IPS-NIHi11 (cell line): ENCODE data around the gene WDR35.

Experiments
- DNase-seq: peaks from one replicate; pipeline ENCODE4 v3.0.0; 2012; ENCODE audit warnings: mixed read lengths, low spot score

WDR35 gene

DNA sequence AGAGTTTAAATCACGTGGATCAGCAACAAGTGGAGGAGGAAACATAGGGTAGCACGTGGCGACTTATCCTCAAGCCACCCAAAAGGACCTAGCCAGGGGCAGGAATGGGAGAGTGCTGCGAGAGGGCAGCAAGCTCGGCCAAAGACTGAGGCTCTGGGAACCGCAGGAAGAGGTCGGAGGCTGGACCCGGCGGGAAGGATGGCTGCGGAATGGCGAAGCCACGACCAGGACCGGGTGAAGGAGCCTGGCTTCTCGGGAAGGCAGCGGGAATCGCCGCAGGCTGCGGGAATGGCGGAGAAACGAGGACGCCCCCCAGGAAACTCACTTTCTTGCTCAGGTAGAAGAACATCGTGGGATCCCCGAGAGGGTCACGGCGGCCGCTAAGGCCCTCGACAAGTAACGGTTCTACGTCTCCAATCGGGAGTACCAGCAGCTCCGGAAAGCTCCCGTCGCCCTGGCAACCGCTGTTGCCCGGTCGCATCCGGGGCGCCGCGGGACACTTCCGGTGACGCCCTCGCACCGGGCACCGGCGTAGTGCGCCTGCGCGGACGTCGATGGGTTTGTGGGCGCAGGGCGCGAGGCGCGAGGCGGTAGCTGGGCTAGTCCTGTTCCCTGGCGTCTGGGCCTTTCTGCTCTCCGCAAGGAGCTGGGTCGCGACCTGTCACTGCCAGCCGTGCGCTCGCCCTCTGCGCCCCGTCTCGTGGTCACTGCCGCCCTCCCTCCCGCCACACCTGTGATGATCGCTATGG, at the start of gene WDR35:
WDR35 (minus strand) TSS at position 439 of the 749 bp plus-strand sequence; CDS start at position 349, 90 bp downstream.
- DNase-seq: peak; percentile 100

DNA sequence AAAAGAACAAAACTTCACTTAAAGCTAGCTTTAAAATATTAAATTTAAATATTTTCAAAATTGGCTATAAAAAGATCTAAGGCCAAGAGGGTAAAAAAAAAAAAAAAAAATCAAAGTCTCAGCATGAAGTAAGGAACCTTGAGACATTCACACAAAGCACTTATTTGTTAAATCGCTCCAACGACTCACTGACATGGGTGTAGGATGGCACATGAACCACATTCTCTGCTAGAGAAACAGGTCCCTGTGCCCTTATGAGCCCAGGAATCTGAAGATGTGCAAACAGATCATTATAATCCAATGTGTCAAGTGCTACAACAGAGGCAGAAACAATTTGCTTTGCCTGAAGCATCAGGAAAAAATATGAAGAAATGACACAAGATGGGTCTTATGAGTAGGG, 47.8 kb upstream of the WDR35 start:
- no peak for DNase-seq

- DNase-seq: no peak
These were observed 46.2 kb upstream of the WDR35 start for GRCh38 chr2:20035955-20036666.

DNA sequence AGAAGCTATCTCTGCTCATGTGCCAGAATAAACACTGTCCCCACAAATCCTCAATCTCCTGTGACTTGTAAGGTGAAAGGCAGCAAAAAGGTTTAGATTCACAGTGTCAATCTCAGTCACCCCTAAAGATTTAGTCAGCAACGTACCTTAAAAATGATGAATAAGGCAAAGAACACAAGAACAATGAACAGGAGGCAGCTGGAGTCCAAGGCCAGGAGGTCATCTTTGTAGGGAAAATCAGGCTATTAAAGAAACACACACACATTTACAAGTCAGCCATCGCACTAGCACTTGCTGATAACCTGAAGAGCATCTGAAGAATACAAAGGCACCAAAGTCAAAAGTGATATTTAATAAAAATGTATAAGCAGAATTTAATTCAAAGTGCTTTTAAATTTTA, 44.9 kb upstream of the WDR35 start:
- no peak for DNase-seq

DNA sequence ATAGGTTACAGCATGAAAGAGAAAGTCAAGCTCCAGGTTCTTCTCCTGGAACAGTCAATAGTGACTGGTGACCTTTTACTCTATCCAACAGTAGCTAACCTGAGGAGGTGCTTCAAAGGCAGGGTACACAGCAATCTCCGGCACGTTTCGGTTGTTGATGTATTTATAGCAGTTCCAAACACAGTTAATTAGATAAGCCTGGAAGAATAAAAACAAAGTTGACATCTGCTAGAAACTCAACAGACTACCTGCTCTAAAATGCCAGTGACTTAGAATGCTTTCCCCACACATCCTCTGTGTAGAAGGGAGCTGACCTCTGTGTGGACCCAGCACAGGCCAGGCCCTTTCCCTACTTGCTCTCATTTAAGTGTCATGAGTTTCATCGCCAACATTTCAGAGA, 44.3 kb upstream of the WDR35 start:
- DNase-seq: no peak

DNA sequence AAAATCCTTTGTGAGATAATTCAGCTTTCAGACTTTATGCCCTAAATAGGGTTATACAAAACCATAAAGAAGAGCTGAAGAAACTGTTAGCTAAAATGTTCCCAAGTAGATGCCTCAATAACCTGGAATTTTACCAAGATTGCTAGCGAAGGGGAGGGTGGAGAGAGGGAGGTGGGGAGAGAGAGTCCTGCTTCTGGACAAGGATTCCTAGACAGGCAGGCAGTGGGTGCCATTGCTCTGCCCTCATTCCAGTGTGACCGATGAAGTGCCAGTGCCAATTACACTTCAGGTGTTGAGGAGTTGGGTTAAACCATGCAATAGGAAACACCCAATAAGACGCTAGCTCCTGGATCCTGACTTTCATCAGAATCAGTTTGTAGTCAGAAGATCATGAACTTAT, 43.4 kb upstream of the WDR35 start:
- DNase-seq: no peak

DNA sequence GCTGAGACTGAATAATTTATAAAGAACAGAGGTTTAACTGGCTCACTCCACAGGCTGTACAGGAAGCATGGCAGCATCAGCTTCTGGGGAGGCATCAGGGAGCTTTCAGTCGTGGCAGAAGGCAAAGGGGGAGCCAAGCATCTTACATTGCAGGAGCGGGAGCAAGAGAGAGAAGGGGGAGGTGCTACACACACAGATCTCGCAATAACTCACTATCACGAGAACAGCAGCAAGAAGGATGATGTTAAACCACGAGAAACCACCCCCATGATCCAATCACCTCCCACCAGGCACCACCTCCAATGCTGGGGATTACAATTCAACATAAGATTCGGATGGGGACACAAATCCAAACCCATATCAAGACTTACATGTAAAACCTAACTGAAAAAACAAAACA, 40.3 kb upstream of the WDR35 start:
- DNase-seq: no peak

DNA sequence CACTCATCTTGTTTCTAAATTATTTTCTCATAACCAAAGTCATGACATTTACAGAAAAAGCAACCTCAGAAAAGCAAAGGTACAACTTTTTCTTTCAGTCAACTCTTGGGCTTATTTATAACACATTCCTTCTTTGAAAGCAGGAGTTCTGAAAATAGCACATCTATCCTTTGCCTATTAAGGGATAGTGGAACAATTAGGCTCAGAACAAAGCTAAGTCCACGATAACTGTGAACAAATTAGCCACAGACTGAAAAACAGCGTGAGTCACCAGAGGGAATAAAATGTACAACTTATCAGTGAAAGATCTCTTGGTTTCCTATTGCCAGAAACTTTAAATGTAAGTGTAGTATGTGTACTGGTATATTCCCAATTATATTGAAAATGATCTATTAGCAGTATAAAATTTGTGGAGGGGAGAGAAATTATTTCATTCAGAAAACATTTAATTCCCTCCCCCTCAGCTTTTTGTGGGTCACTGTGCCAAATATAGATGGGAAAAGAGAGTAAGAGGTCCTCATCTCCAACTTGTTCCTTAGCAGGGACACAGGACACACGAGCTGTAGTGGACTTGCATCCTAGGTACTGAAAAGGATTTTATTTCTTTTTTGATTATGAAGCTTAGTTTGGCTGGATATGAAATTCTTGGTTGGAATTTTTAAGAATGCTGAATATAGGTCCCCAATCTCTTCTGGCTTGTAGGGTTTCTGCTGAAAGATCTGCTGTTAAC, 38.0 kb upstream of the WDR35 start:
- no peak for DNase-seq

DNA sequence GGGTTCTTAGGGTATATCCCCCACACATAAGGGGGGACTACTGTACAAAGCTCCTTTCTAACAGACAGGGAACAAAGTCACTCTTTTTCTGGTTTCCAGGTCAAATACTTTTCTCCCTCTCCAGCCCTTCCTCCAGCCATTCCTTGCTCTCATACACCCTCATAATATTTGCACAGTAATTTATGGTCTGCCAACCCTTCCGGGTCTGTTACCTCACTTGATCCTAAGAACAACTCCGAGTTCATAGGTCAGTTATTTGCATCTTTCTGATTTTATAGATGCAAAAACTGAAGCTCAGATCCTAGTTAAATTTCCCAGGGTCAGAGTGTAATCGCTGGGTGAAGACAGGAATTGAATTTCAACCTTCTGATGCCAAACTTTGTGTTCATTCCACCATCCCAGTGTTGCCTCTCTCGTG, 37.4 kb upstream of the WDR35 start:
- DNase-seq: no peak

- no peak for DNase-seq
These were observed 35.3 kb upstream of the WDR35 start for GRCh38 chr2:20025065-20025786.

GRCh38 chr2:20023688-20024087, 33.8 kb upstream of the WDR35 start:
- DNase-seq: no peak

- DNase-seq: no peak
These were observed 31.6 kb upstream of the WDR35 start for GRCh38 chr2:20021405-20022009.

DNA sequence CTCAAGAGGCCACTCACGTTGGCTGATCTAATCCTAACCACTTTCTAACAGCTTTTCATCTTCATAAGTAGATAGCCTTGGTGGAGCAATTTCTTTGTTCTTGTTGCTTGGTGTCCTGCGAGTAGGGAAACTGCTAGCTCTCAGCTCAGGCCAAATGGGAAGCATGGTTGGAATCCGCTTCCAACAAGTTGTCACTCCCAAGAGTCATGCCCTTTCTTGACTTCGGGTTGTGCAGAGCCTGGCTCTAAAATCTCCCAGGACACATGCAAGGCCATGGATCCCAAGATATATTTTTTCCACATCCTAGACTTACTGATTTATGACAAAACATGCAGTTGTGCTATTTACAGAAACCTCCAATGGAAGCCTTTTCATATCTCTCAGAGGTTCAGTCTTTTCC, 29.8 kb upstream of the WDR35 start:
- no peak for DNase-seq

DNA sequence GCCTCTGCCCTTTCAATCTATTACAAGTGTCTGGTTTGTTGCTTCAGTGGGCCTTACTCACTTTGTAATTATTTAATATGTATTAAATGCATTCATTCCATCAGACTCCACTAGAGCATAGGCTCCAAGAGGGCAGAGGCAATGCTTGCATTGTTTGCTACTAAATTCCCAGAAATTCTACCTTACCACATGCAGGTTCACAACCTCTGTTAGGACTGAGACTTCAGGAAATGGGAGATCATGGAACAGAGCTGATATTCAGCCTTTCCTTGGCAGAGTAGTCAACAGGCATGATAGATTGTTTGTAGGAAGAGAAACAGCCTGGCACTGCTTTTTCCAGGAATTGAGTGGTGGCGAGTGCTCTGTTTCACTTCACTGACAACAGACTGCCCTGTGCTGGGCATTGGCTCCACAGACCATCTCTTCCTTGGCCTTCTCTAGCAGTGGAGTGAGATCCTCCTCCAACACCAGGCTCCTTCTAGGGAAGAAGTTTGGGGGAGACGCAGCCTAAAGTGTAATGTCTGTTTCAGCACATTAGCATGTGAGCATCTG, 28.8 kb upstream of the WDR35 start:
- no peak for DNase-seq

DNA sequence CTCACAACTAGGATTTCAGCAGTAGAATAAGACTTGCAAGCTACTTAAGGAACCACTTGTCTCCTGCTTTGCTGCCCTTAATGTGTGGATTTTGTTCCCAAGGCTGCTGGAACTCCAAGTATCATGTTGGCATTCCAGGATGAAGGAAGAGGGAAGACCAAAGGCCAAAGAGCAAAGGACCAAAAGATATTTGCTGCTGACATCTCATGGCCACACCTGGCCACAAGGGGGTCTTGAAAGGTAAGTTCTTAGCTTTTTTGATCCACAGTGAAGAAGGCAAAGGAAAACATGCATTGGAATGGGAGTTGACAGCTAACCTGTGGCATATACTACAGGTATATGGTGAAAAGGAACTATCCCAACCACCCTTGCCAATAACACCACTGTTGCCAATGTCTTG, 26.4 kb upstream of the WDR35 start:
- DNase-seq: peak; percentile 26

- DNase-seq: peak; percentile 51
These were observed 25.7 kb upstream of the WDR35 start for GRCh38 chr2:20015482-20016083.

GRCh38 chr2:20013126-20013849, 23.4 kb upstream of the WDR35 start:
- DNase-seq: no peak

- DNase-seq: peak; percentile 86
These were observed 22.6 kb upstream of the WDR35 start, which contains the start of gene MATN3 for GRCh38 chr2:20012282-20013125. TSS of gene MATN3 (minus strand) at chr2:20012668. CDS start at chr2:20012631, 37 bp downstream.

DNA sequence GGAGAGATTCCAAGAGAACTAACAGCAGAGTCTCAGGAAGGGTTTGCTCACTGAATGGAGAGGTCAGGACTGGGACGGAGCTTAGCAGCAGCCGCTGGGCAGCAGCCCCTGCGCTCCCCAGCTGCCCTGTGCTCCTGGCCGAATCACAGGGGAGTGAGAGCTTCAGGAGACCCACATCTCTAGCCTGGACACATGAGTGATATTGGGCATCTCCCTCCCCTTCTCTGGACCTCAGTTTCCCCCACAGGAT, 22.1 kb upstream of the WDR35 start:
- peak; percentile 39 for DNase-seq
